ENCODE data around the gene CTXN1.

Gene CTXN1

DNA sequence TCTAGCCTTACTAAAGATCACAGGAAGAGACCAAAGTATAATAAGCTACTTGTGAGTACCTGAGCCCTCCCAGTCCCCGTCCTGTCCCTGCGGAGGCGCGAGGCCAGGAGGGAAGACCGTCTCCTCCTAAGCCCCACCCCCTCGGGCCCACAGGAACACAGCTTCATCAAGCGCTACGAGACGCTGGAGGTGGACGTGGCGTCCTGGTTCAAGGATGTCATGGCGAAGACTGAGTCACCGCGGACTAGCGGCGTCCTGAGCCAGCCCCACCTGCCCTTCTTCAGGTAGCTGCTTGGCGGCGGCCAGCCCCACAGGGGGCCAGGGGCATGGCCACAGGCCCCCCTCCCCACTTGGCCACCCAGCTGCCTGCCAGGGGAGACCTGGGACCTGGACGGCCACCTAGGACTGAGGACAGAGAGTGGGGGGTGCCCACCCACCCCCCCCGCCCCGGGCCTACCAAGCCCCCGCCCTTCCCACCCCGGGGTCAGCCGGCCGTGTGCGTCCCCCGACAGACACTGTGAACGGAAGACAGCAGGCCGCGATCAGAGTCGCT is 13.7 kb downstream of the CTXN1 start:
- no peak overlapping the region for H3K4me3 ChIP-seq (ENCODE audit: control insufficient read depth, low read depth, low read length)
- no peak for TF ChIP-seq CTCF (IDR thresholded peaks at IDR 0.05; ENCODE audit: control insufficient read depth, insufficient read depth, low read depth, low read length, missing control alignments)
- DNase-seq (ENCODE audit: low read depth): no peak

GRCh38 chr19:7911508-7912143 is 14.3 kb downstream of the CTXN1 start:
- TF ChIP-seq CTCF (IDR thresholded peaks at IDR 0.05; ENCODE audit: control insufficient read depth, insufficient read depth, low read depth, low read length, missing control alignments): no peak
- no peak overlapping the region for H3K4me3 ChIP-seq (ENCODE audit: control insufficient read depth, low read depth, low read length)
- no peak for DNase-seq (ENCODE audit: low read depth)

GRCh38 chr19:7910321-7911161 is 15.4 kb downstream of the CTXN1 start:
- no peak for DNase-seq (ENCODE audit: low read depth)
- TF ChIP-seq CTCF (IDR thresholded peaks at IDR 0.05; ENCODE audit: control insufficient read depth, insufficient read depth, low read depth, low read length, missing control alignments): no peak
- no peak overlapping the region for H3K4me3 ChIP-seq (ENCODE audit: control insufficient read depth, low read depth, low read length)

DNA sequence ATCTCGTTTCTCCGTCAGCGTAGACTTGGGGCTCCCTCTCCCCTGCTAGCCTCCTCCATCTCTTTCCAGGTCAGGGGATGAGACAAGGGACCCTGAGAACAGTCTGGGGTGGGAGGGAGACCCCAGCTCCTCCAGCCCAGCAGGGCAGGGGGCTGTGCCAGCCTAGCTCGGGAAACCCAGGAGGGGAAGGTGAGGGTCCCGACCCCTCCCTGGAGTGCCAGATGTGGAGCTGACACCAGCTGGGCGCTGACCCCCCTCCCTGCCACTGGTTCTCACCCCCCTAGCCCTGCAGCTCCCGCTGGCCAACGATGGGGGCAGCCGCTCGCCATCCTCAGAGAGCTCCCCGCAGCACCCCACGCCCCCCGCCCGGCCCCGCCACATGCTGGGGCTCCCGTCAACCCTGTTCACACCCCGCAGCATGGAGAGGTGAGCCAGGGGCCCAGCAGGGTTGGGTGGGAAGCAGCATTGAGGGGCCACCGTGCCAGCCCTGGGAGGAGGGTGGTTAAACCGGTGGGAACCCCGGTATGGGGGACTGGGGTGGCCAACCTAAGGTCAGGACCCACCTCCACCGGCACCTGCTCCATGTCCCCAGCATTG is 16.4 kb downstream of the CTXN1 start:
- DNase-seq (ENCODE audit: low read depth): no peak
- no peak overlapping the region for H3K4me3 ChIP-seq (ENCODE audit: control insufficient read depth, low read depth, low read length)
- TF ChIP-seq CTCF (IDR thresholded peaks at IDR 0.05; ENCODE audit: control insufficient read depth, insufficient read depth, low read depth, low read length, missing control alignments): no peak

DNA sequence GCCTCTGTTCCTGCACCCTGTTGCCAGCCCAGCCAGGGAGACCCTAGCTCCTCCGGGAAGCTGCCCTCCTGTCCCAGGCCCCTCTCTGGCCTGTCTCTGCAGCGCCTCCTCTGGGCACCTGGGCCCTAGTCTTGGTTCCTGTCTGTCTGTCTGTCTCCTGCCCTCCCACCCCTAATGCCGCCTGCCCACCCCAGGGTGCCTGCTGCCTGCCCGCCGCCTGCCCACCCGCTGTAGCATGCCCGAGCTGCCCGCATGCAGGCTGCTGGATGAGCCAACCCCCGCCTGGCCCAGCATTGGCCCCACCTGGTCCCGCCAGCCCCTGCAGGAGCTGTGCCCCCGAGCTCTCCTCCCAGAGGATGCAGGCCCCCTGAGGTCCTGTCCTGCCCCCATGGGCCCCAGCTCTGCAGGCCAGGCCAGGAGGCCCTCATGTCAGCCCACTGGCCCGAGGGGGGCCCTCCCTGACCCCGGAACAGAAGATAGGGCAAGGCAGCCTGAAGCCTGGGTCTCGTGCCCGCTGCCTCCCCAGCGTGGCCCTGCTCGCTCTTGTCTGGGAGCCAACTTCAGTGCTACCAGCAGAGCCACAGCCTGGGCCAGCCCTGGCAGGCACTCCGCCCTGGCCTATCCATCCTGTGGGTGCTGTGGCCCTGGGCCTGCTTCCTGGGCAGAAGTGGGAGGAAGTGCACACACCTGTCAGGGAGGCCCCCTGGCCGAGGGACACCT is 17.0 kb downstream of the CTXN1 start:
- TF ChIP-seq CTCF (IDR thresholded peaks at IDR 0.05; ENCODE audit: control insufficient read depth, insufficient read depth, low read depth, low read length, missing control alignments): no peak
- no peak for DNase-seq (ENCODE audit: low read depth)
- H3K4me3 ChIP-seq (ENCODE audit: control insufficient read depth, low read depth, low read length): no peak overlapping the region

- H3K4me3 ChIP-seq (ENCODE audit: control insufficient read depth, low read depth, low read length): no peak overlapping the region
- no peak for TF ChIP-seq CTCF (IDR thresholded peaks at IDR 0.05; ENCODE audit: control insufficient read depth, insufficient read depth, low read depth, low read length, missing control alignments)
- no peak for DNase-seq (ENCODE audit: low read depth)
Observed at GRCh38 chr19:7908078-7908699, 17.7 kb downstream of the CTXN1 start.

Measured in AG09309 (cell line).